ENCODE results near the gene NDUFB5.

NDUFB5 gene

GRCh38 chr3:179604321-179605078 is at the start of gene NDUFB5, which contains the start of gene MRPL47:
Gene NDUFB5, plus strand, starts transcription at chr3:179604794. Its CDS starts 22 bp downstream, at chr3:179604816.
Gene MRPL47, minus strand, starts transcription at chr3:179604638. Its CDS starts 14 bp downstream, at chr3:179604624.
- DNase-seq (ENCODE audit: low read depth): peak; percentile 86

- DNase-seq (ENCODE audit: low read depth): peak; percentile 29
Observed at GRCh38 chr3:179558742-179559364, 45.7 kb upstream of the NDUFB5 start.

- DNase-seq (ENCODE audit: low read depth): no peak
Observed at GRCh38 chr3:179560791-179561190, 43.8 kb upstream of the NDUFB5 start.

- DNase-seq (ENCODE audit: low read depth): peak; percentile 97
Observed at GRCh38 chr3:179562591-179563270, 41.9 kb upstream of the NDUFB5 start, which contains the start of gene ACTL6A. Gene ACTL6A, plus strand, starts transcription at chr3:179562926. Its CDS starts 167 bp downstream, at chr3:179563093.

- DNase-seq (ENCODE audit: low read depth): peak; percentile 43
Observed at GRCh38 chr3:179563271-179563783, 41.3 kb upstream of the NDUFB5 start.

GRCh38 chr3:179565496-179565895 is 39.1 kb upstream of the NDUFB5 start:
- DNase-seq (ENCODE audit: low read depth): no peak

GRCh38 chr3:179580992-179581391 is 23.6 kb upstream of the NDUFB5 start:
- DNase-seq (ENCODE audit: low read depth): no peak

- no peak for DNase-seq (ENCODE audit: low read depth)
Observed at GRCh38 chr3:179589143-179589542, 15.5 kb upstream of the NDUFB5 start.

- no peak for DNase-seq (ENCODE audit: low read depth)
Observed at GRCh38 chr3:179590669-179591068, 13.9 kb upstream of the NDUFB5 start.

- no peak for DNase-seq (ENCODE audit: low read depth)
Observed at GRCh38 chr3:179591313-179591712, 13.3 kb upstream of the NDUFB5 start.

- no peak for DNase-seq (ENCODE audit: low read depth)
Observed at GRCh38 chr3:179599531-179599930, 5.1 kb upstream of the NDUFB5 start.

- no peak for DNase-seq (ENCODE audit: low read depth)
Observed at GRCh38 chr3:179603321-179603720, 1.3 kb upstream of the NDUFB5 start.

- no peak for DNase-seq (ENCODE audit: low read depth)
Observed at GRCh38 chr3:179603831-179604230, 763 bp upstream of the NDUFB5 start.

GRCh38 chr3:179606534-179607085 is 2.0 kb downstream of the NDUFB5 start:
- no peak for DNase-seq (ENCODE audit: low read depth)

- DNase-seq (ENCODE audit: low read depth): no peak
Observed at GRCh38 chr3:179608931-179609720, 4.5 kb downstream of the NDUFB5 start.

GRCh38 chr3:179610066-179610465 is 5.5 kb downstream of the NDUFB5 start:
- no peak for DNase-seq (ENCODE audit: low read depth)

GRCh38 chr3:179613807-179614206 is 9.2 kb downstream of the NDUFB5 start:
- DNase-seq (ENCODE audit: low read depth): peak; percentile 45

- DNase-seq (ENCODE audit: low read depth): no peak
Observed at GRCh38 chr3:179615458-179616173, 11.0 kb downstream of the NDUFB5 start.

- no peak for DNase-seq (ENCODE audit: low read depth)
Observed at GRCh38 chr3:179622023-179622422, 17.4 kb downstream of the NDUFB5 start.

- DNase-seq (ENCODE audit: low read depth): no peak
Observed at GRCh38 chr3:179624451-179624850, 19.9 kb downstream of the NDUFB5 start.
